Measurements from ENCODE around the gene AKR1E2. TPM values are rescaled to one million over a fixed set of nuclear protein-coding genes. Genes with fewer than 3 reads are reported as not detected.
A peak's percentile ranks its signal among the peaks of the same experiment; 100 is the strongest.

Gene AKR1E2
- total and polyA plus RNA-seq, 2 of the 8 experiments (the other 6 are each of a cell fraction or from before 2014, with no cell fraction given) = 2.6 to 3.5 TPM

- Histone ChIP-seq H3K14ac (ENCODE audit: insufficient read length) (no peak overlapping the region), H3K23me2 (ENCODE audit: low read depth, low read length) (no peaks in the 10 kb centered on the region), H2AK5ac (ENCODE audit: low read depth, low read length) (no peak overlapping the region), H3K4me3 (ENCODE audit: extremely low read depth in 1 of 4, insufficient read depth in 2 of 4, low read depth in 3 of 4, low read length in 4 of 4) (no peak overlapping the region), H3K56ac (replicated peaks; ENCODE audit: insufficient read length, low read depth, low read length) (no peak overlapping the region), H4K91ac (replicated peaks; ENCODE audit: insufficient read length, low read length) (no peak overlapping the region), H3K27me3 (replicated peaks in 1 of 4; ENCODE audit: control insufficient read depth in 3 of 4, extremely low read depth in 1 of 4, insufficient read depth in 3 of 4, low read length in 3 of 4) (no peaks in the 10 kb centered on the region), H3K18ac (ENCODE audit: extremely low read depth, low read length) (no peak overlapping the region), H3K79me2 (ENCODE audit: control insufficient read depth in 1 of 2, insufficient read depth in 2 of 2, low read length in 2 of 2) (no peaks in the 10 kb centered on the region), H3K23ac (ENCODE audit: insufficient read length) (no peak overlapping the region), H3K9me3 (ENCODE audit: insufficient read depth in 2 of 2, low read depth in 1 of 2, low read length in 1 of 2) (no peaks in the 10 kb centered on the region), H2BK12ac (ENCODE audit: low read depth, low read length) (0 out of 2 replicates have a peak overlapping the region, but pooled peaks have one; percentile 27), H3K79me1 (ENCODE audit: low read depth, low read length) (no peaks in the 10 kb centered on the region), H4K5ac (ENCODE audit: insufficient read length, low read depth, low read length) (no peak overlapping the region), H3K4ac (replicated peaks; ENCODE audit: insufficient read length, low read depth, low read length) (no peak overlapping the region), H4K20me1 (replicated peaks in 1 of 2; ENCODE audit: control insufficient read depth in 1 of 2, insufficient read depth in 2 of 2, low read length in 2 of 2) (no peaks in the 10 kb centered on the region), H2BK120ac (replicated peaks; ENCODE audit: low read depth, low read length) (no peak overlapping the region), H4K8ac (ENCODE audit: extremely low read depth, insufficient read depth, low read length) (no peak overlapping the region), H2AFZ (ENCODE audit: low read length) (no peak overlapping the region), H2BK5ac (ENCODE audit: low read depth, low read length) (no peak overlapping the region), H3K27ac (ENCODE audit: low read depth, low read length) (no peak overlapping the region), H3K4me2 (ENCODE audit: insufficient read depth in 1 of 2, low read depth in 2 of 2, low read length in 2 of 2) (no peak overlapping the region), H3K4me1 (replicated peaks in 1 of 4; ENCODE audit: control insufficient read depth in 3 of 4, insufficient read depth in 4 of 4, low read length in 3 of 4) (no peaks in the 10 kb centered on the region; a peak in 1 of 7 replicates), H3K36me3 (ENCODE audit: control insufficient read depth in 2 of 4, insufficient read depth in 4 of 4, low read length in 3 of 4) (no peaks in the 10 kb centered on the region), H3K9ac (replicated peaks in 1 of 4; ENCODE audit: extremely low read depth in 1 of 4, low read depth in 3 of 4, low read length in 3 of 4) (no peak overlapping the region), H2BK20ac (ENCODE audit: low read length) (no peak overlapping the region), H2BK15ac (ENCODE audit: low read length) (no peak overlapping the region)
- TF ChIP-seq KDM5A (IDR thresholded peaks at IDR 0.05; ENCODE audit: low read length) (no peak), TEAD4 (IDR thresholded peaks at IDR 0.05; ENCODE audit: low read depth, low read length) (peak; percentile 46; the same call in 1 of the 2 replicates)
- POLR2A ChIA-PET (ENCODE audit: partially characterized antibody) = no interaction called here
- FAIRE-seq = no peak
- DNase-seq (ENCODE audit: low read depth in 1 of 2, low spot score in 2 of 2) = no peak
- CTCF ChIA-PET (ENCODE audit: partially characterized antibody) = interaction anchor here (0.6 kb wide), 1 partner anchor 1588 kb away, joined by 3 read pairs; no protein-coding TSS in a partner anchor
- 95% methylated on average over 3 of the region's 3 CpGs; no CpG with 5 or more reads in 1 of the 2 experiments for WGBS, 2 experiments (ENCODE audit: extremely low coverage in 1 of 2, insufficient coverage in 1 of 2, insufficient read length in 1 of 2, insufficient replicate concordance in 2 of 2, low coverage in 1 of 2, low lambda C conversion rate in 2 of 2, missing lambda C conversion rate in 1 of 2)
Observed at GRCh38 chr10:4801405-4801804, 24.6 kb upstream of the AKR1E2 start.
